Liver (tissue), 9 donors: ENCODE data around the gene AVEN. TPM values are rescaled to one million over a fixed set of nuclear protein-coding genes. Genes with fewer than 3 reads are reported as not detected.

Experiments
- DNase-seq: peaks from one replicate; pipeline ENCODE4 v3.0.0-alpha.2; 2017; ENCODE audit warnings: low spot score
- H3K27ac ChIP-seq, 2 donors: one replicate each; pipeline ENCODE4 v1.7.0; 2013; ENCODE audit warnings: inconsistent platforms in 2 of 2, low read length in 2 of 2, control low read depth in 1 of 2, low read depth in 1 of 2, mild to moderate bottlenecking in 1 of 2
- H3K27me3 ChIP-seq, 4 donors: one replicate each; pipeline versions ENCODE4 v1.6.1 to v1.7.0; 2013; ENCODE audit warnings: low read length in 3 of 4, inconsistent platforms in 1 of 4, mild to moderate bottlenecking in 1 of 4, moderate library complexity in 1 of 4; ENCODE audit not compliant: control insufficient read depth in 4 of 4, insufficient read depth in 4 of 4
- H3K36me3 ChIP-seq, 4 donors: one replicate each; pipeline versions ENCODE4 v1.6.1 to v1.7.0; 2013; ENCODE audit warnings: low read length in 3 of 4, mild to moderate bottlenecking in 3 of 4, low read depth in 1 of 4, moderate library complexity in 1 of 4; ENCODE audit not compliant: control insufficient read depth in 4 of 4, insufficient read depth in 3 of 4
- H3K4me1 ChIP-seq, 4 donors: one replicate each; pipeline versions ENCODE4 v1.6.1 to v1.7.0; 2013; ENCODE audit warnings: low read length in 3 of 4, mild to moderate bottlenecking in 3 of 4, moderate library complexity in 1 of 4; ENCODE audit not compliant: control insufficient read depth in 4 of 4, insufficient read depth in 4 of 4
- H3K4me3 ChIP-seq, 3 donors: one replicate each; pipeline versions ENCODE4 v1.6.1 to v1.7.0; 2013; ENCODE audit warnings: low read length in 3 of 3, control low read depth in 1 of 3, low read depth in 1 of 3, mild to moderate bottlenecking in 1 of 3
- H3K9ac ChIP-seq, 2 donors: one replicate each; pipeline ENCODE4 v1.7.0; 2013; ENCODE audit warnings: low read length in 2 of 2, mild to moderate bottlenecking in 2 of 2, moderate library complexity in 2 of 2, control low read depth in 1 of 2, low read depth in 1 of 2
- H3K9me3 ChIP-seq, 4 donors: one replicate each; pipeline versions ENCODE4 v1.6.1 to v1.7.0; 2013; ENCODE audit warnings: low read length in 3 of 4; ENCODE audit not compliant: control insufficient read depth in 4 of 4
- ATF3 ChIP-seq: IDR thresholded peaks from 2 replicates; pipeline ENCODE4 v1.6.1; 2016; ENCODE audit warnings: antibody characterized with exemption
- CTCF ChIP-seq: fragments of 150-350 bp; IDR thresholded peaks from 2 replicates; pipeline ENCODE4 v1.5.1; 2017; ENCODE audit warnings: improper control_type of control experiment, low read depth, low read length; ENCODE audit not compliant: missing input control
- FOXA1 ChIP-seq: IDR thresholded peaks from 2 replicates; pipeline ENCODE4 v1.6.1; 2016; ENCODE audit warnings: antibody characterized with exemption
- FOXA2 ChIP-seq: IDR thresholded peaks from 2 replicates; pipeline ENCODE4 v1.6.1; 2016; ENCODE audit warnings: antibody characterized with exemption
- GABPA ChIP-seq, 2 donors: IDR thresholded peaks in 1 of 2; conservative IDR thresholded peaks in 1 of 2; 2 replicates each; pipeline ENCODE4 v1.6.1; 2016; ENCODE audit warnings: antibody characterized with exemption in 2 of 2, mild to moderate bottlenecking in 1 of 2, moderate library complexity in 1 of 2
- HNF4A ChIP-seq, 2 donors: conservative IDR thresholded peaks; 2 replicates each; pipeline ENCODE4 v1.6.1; 2016; ENCODE audit warnings: antibody characterized with exemption in 2 of 2, mild to moderate bottlenecking in 2 of 2
- JUND ChIP-seq, 2 donors: IDR thresholded peaks; 2 replicates each; pipeline ENCODE4 v1.6.1; 2016; ENCODE audit warnings: antibody characterized with exemption in 2 of 2
- MAX ChIP-seq: IDR thresholded peaks from 2 replicates; pipeline ENCODE4 v1.6.1; 2016; ENCODE audit warnings: antibody characterized with exemption
- NR2F2 ChIP-seq: IDR thresholded peaks from 2 replicates; pipeline ENCODE4 v1.6.1; 2016; ENCODE audit warnings: antibody characterized with exemption
- RAD21 ChIP-seq, 2 donors: IDR thresholded peaks; 2 replicates each; pipeline ENCODE4 v1.6.1; 2016; ENCODE audit warnings: antibody characterized with exemption in 2 of 2, mild to moderate bottlenecking in 2 of 2
- REST ChIP-seq: IDR thresholded peaks from 2 replicates; pipeline ENCODE4 v1.6.1; 2016; ENCODE audit warnings: antibody characterized with exemption, mild to moderate bottlenecking
- RXRA ChIP-seq, 2 donors: IDR thresholded peaks; 2 replicates each; pipeline ENCODE4 v1.6.1; 2017 to 2018; ENCODE audit warnings: antibody characterized with exemption in 2 of 2, mild to moderate bottlenecking in 1 of 2
- SP1 ChIP-seq: IDR thresholded peaks from 2 replicates; pipeline ENCODE4 v1.6.1; 2018; ENCODE audit warnings: antibody characterized with exemption, mild to moderate bottlenecking
- TAF1 ChIP-seq: conservative IDR thresholded peaks from 2 replicates; pipeline ENCODE4 v1.6.1; 2016; ENCODE audit warnings: antibody characterized with exemption, mild to moderate bottlenecking
- YY1 ChIP-seq: IDR thresholded peaks from 2 replicates; pipeline ENCODE4 v1.6.1; 2016; ENCODE audit warnings: antibody characterized with exemption, mild to moderate bottlenecking
- ZBTB33 ChIP-seq: IDR thresholded peaks from 2 replicates; pipeline ENCODE4 v1.6.1; 2016; ENCODE audit warnings: antibody characterized with exemption
- WGBS: extraction: QIAGEN DNeasy Blood & Tissue Kit; methylation state at CpG from one replicate; pipeline ENCODE4 v1.1.7; 2013; 5-methylcytosine and 5-hydroxymethylcytosine counted together
- polyA plus RNA-seq, 2 donors: library from polyadenylated mRNA; stranded (reverse) in 1 of 2; unstranded in 1 of 2; fragments of 200-250 nt in 1 of 2; fragments of >200 nt in 1 of 2; fragmentation: Nextera tagmentation in 1 of 2; extraction: Ambion mirVana in 1 of 2; gene quantifications; one replicate each; pipeline versions ENCODE4 v1.2.1 to v1.2.3, GENCODE V29; 2013 to 2015
- total RNA-seq, 2 donors: library from RNA; depleted of rRNA; stranded (reverse); fragments of >200 nt; gene quantifications; one replicate each; pipeline ENCODE4 v1.2.3, GENCODE V29; 2014
- donor health status: healthy.
- donor health status: healthy.
- donor health status: healthy.
- donor health status: healthy.
- donor health status: healthy.

Gene AVEN
- total and polyA plus RNA-seq, 4 donors = 5.3 to 12.4 (median 7.0) TPM

GRCh38 chr15:34043391-34043790, 4.4 kb upstream of the AVEN start:
- no peak overlapping the region for H3K4me3 ChIP-seq
- H3K9ac ChIP-seq = no peak overlapping the region
- H3K27ac ChIP-seq = no peak overlapping the region
- no peaks in the 10 kb centered on the region for H3K36me3 ChIP-seq
- DNase-seq = no peak
- WGBS = 90% methylated on average over 1 of the region's 1 CpG
- H3K27me3 ChIP-seq = no peaks in the 10 kb centered on the region
- no peaks in the 10 kb centered on the region for H3K9me3 ChIP-seq
- peaks cover 0 to 8% (median 3%) of the 10 kb centered on the region in 4 donors for H3K4me1 ChIP-seq
- no peak for TF ChIP-seq GABPA (IDR thresholded peaks at IDR 0.05 in 1 of 2, conservative IDR thresholded peaks at IDR 0.05 in 1 of 2)
- no peak for TF ChIP-seq SP1
- no peak for TF ChIP-seq FOXA2
- TF ChIP-seq REST = no peak
- no peak for TF ChIP-seq CTCF
- no peak for TF ChIP-seq YY1
- TF ChIP-seq RAD21 (IDR thresholded peaks at IDR 0.05) = no peak
- no peak for TF ChIP-seq NR2F2
- no peak for TF ChIP-seq ATF3

- no peak overlapping the region for H3K4me3 ChIP-seq
- no peak for DNase-seq
- H3K9ac ChIP-seq = peak overlapping the region in 1 of 2 donors; percentile 38
- no peaks in the 10 kb centered on the region for H3K27me3 ChIP-seq
- no peaks in the 10 kb centered on the region for H3K9me3 ChIP-seq
- no peak for TF ChIP-seq YY1
- no peak overlapping the region for H3K27ac ChIP-seq
- H3K36me3 ChIP-seq = no peaks in the 10 kb centered on the region
- peaks cover 0 to 15% (median 8%) of the 10 kb centered on the region in 4 donors for H3K4me1 ChIP-seq
- WGBS = 87% methylated on average over 1 of the region's 1 CpG
Observed at GRCh38 chr15:34039790-34040113, 748 bp upstream of the AVEN start.

- peaks cover 0 to 15% (median 8%) of the 10 kb centered on the region in 4 donors for H3K4me1 ChIP-seq
- DNase-seq = peak; percentile 78
- TF ChIP-seq ZBTB33 (no peak), SP1 (no peak), RAD21 (IDR thresholded peaks at IDR 0.05) (no peak), GABPA (IDR thresholded peaks at IDR 0.05 in 1 of 2, conservative IDR thresholded peaks at IDR 0.05 in 1 of 2) (no peak), FOXA1 (no peak), NR2F2 (no peak), FOXA2 (no peak), HNF4A (conservative IDR thresholded peaks at IDR 0.05) (peak; percentile 61 to 77), JUND (IDR thresholded peaks at IDR 0.05) (no peak), YY1 (no peak), MAX (no peak), ATF3 (no peak), RXRA (IDR thresholded peaks at IDR 0.05) (peak; percentile 50 to 64), TAF1 (peak; percentile 18)
- H3K9me3 ChIP-seq = no peaks in the 10 kb centered on the region
- peak overlapping the region; percentile 60 to 65 for H3K27ac ChIP-seq
- 1% methylated on average over 69 of the region's 70 CpGs for WGBS
- H3K27me3 ChIP-seq = no peaks in the 10 kb centered on the region
- H3K4me3 ChIP-seq = peak overlapping the region; percentile 67 to 87 (median 69)
- H3K36me3 ChIP-seq = no peaks in the 10 kb centered on the region
- peak overlapping the region; percentile 34 to 96 for H3K9ac ChIP-seq
Observed at GRCh38 chr15:34038023-34038870, 757 bp downstream of the AVEN start.
